GM12874 (cell line): ENCODE results near the gene SH3D19.

Experiments used
- TF ChIP-seq, protein P1 (sequence below): IDR thresholded peaks from 2 replicates; pipeline ENCODE4 v1.5.1; 2011; ENCODE audit warnings: low read depth, mild to moderate bottlenecking, control low read depth, low read length, moderate library complexity; ENCODE audit not compliant: insufficient read depth

Gene SH3D19

DNA sequence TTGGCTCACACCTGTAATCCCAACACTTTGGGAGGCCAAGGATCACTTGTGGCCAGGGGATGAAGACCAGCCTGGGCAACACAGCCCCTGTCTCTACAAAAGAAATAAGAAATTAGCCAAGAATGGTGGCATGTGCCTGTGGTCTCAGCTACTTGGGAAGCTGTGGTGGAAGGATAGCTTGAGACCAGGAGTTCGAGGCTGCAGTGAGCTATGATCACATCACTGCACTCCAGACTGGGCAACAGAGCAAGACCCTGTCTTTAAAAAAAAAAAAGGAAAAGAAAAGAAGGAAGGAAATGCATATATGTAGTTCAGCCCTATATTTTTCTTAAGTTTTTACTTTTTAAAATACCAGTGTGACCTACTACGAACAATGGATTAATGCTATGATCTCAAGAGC is 33.4 kb downstream of the SH3D19 start:
- TF ChIP-seq, protein P1, sequence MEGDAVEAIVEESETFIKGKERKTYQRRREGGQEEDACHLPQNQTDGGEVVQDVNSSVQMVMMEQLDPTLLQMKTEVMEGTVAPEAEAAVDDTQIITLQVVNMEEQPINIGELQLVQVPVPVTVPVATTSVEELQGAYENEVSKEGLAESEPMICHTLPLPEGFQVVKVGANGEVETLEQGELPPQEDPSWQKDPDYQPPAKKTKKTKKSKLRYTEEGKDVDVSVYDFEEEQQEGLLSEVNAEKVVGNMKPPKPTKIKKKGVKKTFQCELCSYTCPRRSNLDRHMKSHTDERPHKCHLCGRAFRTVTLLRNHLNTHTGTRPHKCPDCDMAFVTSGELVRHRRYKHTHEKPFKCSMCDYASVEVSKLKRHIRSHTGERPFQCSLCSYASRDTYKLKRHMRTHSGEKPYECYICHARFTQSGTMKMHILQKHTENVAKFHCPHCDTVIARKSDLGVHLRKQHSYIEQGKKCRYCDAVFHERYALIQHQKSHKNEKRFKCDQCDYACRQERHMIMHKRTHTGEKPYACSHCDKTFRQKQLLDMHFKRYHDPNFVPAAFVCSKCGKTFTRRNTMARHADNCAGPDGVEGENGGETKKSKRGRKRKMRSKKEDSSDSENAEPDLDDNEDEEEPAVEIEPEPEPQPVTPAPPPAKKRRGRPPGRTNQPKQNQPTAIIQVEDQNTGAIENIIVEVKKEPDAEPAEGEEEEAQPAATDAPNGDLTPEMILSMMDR = no peak

DNA sequence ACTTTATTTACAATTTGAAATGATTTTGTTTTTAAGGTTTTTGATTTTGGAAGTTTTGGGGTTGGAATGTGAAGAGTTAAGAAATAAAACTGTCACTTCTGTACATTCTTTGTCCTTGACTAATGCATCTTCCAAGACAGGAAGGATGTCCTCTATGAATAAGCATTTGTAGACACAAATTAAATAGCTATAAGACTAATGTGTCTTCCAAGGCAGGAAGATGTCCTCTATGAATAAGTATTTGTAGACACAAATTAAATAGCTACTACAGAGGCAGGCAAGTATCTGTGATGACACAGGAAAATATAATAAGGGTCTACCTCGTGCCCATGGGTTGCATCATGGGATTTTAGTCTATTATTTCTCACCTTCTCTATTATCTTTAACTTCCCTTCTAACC is 33.9 kb downstream of the SH3D19 start:
- TF ChIP-seq, protein P1 = no peak

DNA sequence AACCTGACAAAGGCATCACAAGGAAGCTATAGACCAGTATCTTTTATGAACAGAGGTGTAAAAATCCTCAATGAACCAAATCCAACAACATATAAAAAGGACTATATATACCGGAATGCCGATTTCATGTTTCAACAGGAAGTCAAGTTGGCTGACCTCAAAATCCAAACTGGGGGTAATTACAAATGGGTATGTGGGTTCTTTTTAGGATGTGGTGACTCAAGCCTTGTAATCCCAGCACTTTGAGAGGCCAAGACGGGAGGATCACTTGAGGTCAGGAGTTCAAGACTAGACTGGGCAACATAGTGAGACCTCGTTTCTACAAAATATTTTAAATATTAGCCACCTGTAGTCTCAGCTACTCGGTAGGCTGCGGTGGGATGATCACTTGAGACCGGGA is 38.0 kb downstream of the SH3D19 start:
- TF ChIP-seq, protein P1 = no peak

DNA sequence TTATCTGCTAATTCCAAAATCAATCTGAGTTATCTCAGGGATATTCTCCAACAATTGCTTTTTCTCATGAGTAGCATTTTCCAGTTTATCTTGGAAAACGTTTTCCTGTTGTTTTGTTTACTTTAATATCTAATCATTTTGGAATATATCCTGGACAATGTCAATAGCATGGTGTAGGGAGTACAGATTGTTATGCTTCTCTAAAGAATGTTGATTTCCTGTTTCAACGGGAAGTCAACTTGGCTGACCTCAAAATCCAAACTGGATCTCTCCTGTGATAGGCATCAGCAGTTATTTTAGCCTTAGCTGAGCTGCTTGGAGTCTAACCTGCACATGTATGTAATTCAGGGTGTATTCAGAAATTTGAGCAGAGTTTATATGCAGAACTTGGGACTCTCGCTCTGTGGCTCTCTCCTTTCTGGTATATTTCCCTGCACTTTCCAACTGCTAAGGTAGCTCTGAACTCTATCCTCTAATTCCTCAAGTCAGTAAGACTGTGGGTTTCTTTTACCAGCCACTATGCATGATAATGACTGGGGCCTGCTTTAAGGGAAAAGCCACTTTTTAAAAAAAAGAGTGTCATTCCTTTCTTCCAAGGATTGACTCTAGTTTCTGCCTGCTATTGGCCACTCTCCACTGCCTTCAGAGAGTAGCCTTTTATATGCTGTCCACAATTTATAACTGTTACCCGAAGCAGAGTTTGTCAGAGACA is 40.7 kb downstream of the SH3D19 start:
- TF ChIP-seq, protein P1 = no peak

DNA sequence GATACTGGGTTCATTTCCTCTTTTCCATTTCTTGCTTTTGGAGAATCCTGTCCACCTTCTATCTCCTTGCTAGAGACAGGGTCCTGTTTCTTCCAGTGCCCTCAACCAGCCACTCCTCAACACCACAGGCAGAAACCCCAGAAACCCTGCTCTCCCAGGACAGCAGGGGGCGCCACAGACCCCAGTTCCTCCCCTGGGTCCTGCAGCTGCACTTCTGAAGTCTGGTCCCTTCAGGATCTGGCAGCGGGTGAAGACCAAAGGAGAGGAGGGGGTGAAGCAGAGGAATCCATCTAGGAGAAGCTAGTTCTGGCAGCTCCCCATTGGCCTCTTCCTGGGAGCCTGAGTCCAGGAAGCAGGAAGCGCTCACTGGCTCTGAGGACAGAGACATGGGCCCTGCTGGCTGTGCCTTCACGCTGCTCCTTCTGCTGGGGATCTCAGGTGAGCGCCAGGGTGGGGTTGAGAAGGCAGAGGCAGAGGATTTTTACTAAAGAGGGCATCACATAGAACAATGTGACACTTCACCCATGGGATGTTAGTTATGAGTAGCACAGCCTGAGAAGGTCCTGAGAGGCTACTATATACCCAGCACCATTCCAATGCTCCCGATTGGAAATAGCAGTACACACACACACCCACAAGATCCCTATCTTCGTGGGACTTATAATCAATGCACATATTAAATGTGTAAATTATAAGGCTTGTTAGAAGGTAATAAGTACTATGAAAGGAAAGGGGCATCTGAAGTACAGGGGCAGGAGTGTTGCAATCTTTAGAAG is 48.4 kb downstream of the SH3D19 start, which contains the start of gene PRSS48:
Gene PRSS48 (plus strand): TSS at position 375 of the 776 bp plus-strand sequence. CDS start 12 bp downstream, at position 387.
- TF ChIP-seq, protein P1 = peak; percentile 85

DNA sequence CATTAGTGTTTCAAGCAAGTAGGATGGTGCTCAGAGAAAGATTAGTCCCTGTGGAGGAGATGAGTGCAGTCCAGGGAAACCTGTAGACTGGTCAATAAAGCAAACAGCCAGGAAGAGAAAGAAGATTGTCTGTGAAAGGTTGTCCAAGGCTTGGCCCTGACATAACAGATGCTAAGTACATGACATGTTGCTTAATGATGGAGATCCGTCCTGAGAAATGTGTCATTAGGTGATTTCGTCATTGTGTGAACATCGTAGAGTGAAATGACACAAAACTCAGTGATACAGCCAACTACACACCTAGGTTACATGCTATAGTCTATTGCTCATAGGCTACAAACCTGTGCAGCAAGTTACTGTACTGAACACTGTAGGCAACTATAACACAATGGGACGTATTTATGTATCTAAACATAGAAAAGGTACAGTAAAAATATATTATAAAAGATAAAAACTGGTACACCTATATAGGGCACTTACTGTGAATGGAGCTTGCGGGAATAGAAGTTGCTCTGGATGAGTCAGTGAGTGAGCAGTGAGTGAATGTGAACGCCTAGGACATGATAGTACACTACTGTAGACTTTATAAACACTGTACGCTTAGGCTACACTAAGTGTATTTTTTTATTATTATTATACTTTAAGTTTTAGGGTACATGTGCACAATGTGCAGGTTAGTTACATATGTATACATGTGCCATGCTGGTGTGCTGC is 57.4 kb downstream of the SH3D19 start:
- TF ChIP-seq, protein P1 = no peak

DNA sequence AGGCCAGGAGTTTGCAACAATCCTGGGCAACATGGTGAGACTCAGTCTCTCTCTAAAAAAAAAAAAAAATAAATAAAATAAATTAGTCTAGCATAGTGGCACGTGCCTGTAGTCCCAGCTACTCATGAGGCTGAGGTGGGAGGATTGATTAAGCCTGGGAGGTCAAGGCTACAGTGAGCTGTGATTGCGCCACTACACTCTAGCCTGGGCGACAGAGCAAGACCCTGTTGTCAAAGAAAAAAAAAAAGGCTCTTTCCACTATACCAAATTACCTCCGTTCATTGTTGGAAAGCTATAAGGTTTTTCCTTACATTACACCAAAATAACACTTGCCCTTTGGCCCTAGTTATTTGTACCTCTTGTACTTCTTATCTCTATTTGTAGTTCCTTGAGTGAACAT is 58.3 kb downstream of the SH3D19 start:
- TF ChIP-seq, protein P1 = no peak
